ENCODE data around the gene CXCL8.

DNA sequence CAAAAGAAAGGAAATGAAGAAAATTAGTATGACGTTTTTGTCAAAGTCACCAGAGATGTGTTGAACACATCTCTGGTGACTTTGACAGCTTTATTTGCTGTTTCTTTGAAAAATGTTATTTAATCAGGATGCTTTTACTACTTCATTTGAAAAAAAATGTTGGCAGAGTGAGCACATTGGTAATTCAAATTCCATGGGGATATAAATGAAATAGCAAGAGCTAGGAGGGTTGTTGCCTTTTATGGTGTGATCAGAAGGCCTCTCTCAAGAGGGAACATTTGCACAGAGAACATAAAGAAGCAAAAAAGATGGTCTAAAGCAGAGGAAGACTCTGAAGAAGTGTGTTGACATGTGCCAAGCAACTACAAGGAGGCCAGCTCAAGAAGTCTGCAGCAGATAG is 46.6 kb upstream of the CXCL8 start:
- TF ChIP-seq POLR2AphosphoS5 (IDR thresholded peaks at IDR 0.05) = no peak
- no peak for TF ChIP-seq EZH2 (IDR thresholded peaks at IDR 0.05; ENCODE audit: borderline replicate concordance, insufficient read depth, low read length, poor library complexity, severe bottlenecking)
- TF ChIP-seq, protein P1, sequence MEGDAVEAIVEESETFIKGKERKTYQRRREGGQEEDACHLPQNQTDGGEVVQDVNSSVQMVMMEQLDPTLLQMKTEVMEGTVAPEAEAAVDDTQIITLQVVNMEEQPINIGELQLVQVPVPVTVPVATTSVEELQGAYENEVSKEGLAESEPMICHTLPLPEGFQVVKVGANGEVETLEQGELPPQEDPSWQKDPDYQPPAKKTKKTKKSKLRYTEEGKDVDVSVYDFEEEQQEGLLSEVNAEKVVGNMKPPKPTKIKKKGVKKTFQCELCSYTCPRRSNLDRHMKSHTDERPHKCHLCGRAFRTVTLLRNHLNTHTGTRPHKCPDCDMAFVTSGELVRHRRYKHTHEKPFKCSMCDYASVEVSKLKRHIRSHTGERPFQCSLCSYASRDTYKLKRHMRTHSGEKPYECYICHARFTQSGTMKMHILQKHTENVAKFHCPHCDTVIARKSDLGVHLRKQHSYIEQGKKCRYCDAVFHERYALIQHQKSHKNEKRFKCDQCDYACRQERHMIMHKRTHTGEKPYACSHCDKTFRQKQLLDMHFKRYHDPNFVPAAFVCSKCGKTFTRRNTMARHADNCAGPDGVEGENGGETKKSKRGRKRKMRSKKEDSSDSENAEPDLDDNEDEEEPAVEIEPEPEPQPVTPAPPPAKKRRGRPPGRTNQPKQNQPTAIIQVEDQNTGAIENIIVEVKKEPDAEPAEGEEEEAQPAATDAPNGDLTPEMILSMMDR (IDR thresholded peaks at IDR 0.05; ENCODE audit: poor library complexity, severe bottlenecking) = no peak
- no peak for TF ChIP-seq MXI1 (conservative IDR thresholded peaks at IDR 0.05; ENCODE audit: poor library complexity, severe bottlenecking)
- TF ChIP-seq EP300 (conservative IDR thresholded peaks at IDR 0.05; ENCODE audit: poor library complexity, severe bottlenecking) = peak; percentile 13
- TF ChIP-seq RAD21 (conservative IDR thresholded peaks at IDR 0.05) = no peak
- no peak for TF ChIP-seq TAF1 (IDR thresholded peaks at IDR 0.05; ENCODE audit: low read depth)

Data from neural cell (in vitro differentiated cells).